ENCODE measurements around the gene DUSP9.
"Not testable (repeated sequence)": the region's sequence is repeated elsewhere in the genome, so short reads cannot be mapped to it uniquely, and the experiment has no call there.

Gene DUSP9

DNA sequence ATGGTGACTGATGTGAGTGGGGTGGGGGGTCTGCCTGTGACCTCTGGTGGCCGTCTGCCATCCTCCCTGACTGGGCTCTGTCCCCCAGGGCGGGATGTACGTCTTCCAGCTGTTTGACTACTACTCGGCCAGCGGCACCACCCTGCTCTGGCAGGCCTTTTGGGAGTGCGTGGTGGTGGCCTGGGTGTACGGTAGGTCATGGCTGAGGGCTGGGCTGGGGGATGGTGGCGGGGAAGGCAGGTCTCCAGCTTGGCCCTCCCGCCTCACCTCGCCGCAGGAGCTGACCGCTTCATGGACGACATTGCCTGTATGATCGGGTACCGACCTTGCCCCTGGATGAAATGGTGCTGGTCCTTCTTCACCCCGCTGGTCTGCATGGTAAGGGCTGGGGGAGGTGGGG is 47.3 kb downstream of the DUSP9 start:
- DNase-seq = not testable (repeated sequence)

DNA sequence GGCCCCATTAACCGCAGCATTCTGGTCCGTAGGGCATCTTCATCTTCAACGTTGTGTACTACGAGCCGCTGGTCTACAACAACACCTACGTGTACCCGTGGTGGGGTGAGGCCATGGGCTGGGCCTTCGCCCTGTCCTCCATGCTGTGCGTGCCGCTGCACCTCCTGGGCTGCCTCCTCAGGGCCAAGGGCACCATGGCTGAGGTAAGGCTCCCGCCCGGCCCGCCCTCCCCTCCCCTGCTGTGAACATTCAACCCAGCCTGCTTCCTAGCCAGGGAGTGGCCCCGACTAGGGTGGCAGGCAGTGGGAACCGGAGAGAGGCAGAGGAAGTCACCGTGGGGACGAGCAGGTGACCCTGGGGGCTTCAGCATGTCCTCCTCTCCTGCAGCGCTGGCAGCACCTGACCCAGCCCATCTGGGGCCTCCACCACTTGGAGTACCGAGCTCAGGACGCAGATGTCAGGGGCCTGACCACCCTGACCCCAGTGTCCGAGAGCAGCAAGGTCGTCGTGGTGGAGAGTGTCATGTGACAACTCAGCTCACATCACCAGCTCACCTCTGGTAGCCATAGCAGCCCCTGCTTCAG is 47.8 kb downstream of the DUSP9 start:
- DNase-seq = no peak

DNA sequence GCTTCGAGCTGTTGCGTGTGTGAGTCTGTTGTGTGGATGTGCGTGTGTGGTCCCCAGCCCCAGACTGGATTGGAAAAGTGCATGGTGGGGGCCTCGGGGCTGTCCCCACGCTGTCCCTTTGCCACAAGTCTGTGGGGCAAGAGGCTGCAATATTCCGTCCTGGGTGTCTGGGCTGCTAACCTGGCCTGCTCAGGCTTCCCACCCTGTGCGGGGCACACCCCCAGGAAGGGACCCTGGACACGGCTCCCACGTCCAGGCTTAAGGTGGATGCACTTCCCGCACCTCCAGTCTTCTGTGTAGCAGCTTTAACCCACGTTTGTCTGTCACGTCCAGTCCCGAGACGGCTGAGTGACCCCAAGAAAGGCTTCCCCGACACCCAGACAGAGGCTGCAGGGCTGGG is 49.1 kb downstream of the DUSP9 start:
- no peak for DNase-seq

DNA sequence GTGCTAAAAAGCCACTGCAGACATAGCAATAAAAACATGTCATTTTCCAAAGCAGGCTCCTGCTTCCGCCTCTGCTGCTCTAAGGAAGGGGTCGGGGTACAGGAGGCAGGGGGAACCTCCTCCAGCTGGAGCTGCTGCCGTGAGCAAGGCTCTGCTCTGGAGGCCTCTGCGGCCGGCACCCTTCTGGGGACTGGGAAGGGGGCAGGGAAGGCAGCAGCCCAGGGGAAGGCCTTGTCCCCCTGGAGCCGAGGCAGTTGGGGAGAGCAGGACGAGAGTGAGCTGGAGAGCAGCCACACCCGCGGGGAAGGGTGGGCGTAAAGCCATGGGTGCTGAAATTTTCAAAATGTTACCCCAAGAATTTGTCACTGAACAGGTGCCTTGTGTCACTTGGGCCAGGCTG is 49.5 kb downstream of the DUSP9 start:
- DNase-seq = not testable (repeated sequence)

DNA sequence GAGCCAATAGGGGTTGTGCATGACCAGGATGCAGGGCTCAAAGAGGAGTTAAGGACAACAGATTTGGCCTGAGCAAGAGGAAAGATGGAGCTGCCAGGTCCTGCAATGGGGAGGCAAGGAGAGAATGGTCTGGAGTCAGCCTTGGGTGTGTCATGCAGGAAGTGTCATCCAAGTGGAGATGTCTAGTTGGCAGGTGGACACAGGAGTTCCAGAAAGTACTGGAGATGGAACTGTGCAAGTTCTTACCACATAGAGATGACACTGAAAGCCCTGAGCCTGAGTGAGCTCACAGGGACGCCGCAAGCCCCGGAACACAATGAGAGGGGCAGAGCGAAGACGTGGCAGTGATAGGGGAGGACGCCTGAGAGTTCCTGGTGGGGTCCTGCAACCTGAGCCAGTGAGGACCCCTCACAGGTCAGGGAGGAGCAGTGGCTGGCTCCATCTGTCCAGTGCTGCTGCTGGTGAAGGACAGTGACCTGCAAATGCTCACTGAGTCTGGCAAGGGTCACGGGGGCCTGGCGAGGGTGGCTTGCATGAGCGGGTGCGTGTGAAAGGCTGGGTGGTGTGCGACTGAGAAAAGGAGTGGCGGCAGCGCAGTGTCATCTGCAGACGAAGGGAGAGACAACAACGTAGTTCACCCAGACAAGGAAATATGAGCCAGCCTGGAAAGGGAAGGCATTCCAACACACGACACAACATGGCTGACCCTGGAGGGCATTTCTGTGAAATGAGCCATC is 50.2 kb downstream of the DUSP9 start:
- not testable (repeated sequence) for DNase-seq

DNA sequence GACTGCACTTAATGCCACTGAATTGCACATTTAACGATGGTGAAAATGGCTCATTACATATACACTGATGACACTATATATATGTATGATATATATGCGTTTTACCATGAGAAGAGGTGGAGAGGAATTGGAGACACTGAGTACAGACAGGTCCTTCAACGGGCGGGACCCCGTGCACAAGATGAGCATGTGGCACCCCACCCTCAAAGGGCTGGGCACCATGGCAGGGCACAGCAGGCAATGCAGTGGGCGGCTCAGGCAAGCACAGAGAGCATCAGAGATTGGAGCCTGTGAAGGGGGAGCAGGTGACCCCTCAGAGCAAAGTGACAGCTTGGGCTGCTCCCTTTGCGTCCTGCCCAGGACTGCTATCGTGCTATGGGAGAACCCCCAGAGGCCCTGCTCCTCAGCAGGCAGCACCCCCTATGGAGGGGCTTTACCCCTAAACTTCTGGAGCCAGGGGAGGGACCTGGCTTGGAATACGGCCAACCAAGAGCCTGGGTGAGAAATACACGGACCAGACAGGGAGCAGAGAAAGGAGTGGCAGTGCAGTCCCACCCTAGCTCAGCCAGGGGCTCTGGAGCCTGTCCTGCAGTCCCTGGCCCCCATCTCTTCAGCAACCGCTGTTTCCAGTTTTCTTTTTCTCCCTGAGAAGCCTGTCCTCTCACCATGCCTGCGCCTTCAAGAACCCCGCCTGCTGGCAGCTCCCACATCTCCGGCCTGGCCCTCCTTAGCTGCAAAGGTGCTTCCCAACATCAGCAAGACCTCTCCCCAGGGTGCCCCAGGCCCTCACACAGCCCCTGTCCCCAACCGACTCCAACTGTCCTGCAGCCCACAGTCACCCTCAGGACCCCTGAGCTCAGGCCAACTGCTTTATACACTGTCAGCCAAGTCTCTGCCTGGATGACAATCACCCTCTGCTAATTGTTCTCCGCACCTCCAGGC is 51.2 kb downstream of the DUSP9 start:
- DNase-seq = no peak

DNA sequence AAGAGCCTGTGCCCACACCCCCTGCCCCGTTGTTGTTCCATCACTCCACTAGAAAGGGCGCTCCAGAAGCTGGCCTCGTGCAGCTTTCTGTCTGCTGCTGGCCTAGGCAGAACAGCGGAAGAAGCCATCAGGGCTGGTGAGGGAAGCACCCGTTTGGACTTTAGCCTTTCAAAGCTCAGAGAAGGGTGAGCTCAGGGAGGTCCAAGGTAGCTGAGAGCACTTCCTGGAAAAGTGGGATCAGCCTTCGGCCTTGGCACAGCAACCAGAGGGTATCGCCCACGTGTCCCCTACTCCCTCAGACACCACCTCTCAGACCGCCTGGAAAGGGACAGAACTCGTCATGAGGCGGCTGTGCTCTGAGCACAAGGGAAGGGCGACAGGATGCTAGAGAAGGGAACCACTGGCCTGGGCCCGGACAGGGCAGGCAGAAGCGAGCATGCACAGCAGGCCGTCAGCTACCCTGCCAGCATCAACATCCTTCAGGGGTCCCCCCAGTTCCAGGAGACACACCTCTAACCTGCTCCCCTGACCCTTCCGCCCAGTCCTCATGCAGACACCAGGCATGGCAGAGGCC is 52.3 kb downstream of the DUSP9 start:
- not testable (repeated sequence) for DNase-seq

DNA sequence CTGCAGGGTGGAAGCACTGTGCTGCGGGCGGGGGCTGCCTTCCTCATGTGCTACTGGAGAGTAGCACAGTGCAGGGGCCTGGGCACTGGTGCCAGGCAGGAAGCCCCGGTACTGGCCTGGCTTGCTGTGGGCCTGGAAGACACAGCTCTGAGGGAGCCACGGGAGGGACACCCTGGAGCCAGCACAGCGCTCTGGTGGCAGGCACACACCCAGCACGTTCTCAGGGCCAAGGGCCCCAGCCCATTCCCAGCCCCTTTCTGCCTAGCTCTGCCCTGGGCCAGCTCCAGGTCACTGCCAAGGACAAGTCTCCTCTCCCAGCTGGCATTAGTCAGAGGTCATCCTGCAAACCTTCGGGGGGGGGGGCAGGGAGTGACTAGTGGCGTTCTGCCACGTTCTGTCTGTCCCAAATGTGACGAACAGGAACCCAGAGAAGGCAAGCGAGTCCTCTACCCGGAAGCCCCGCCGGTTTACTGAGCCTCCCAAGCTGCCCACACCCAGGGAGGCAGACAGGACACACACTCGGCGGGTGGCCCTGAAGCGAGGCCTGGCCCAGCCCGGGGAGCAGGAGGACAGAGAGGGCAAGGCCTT is 52.9 kb downstream of the DUSP9 start:
- not testable (repeated sequence) for DNase-seq

DNA sequence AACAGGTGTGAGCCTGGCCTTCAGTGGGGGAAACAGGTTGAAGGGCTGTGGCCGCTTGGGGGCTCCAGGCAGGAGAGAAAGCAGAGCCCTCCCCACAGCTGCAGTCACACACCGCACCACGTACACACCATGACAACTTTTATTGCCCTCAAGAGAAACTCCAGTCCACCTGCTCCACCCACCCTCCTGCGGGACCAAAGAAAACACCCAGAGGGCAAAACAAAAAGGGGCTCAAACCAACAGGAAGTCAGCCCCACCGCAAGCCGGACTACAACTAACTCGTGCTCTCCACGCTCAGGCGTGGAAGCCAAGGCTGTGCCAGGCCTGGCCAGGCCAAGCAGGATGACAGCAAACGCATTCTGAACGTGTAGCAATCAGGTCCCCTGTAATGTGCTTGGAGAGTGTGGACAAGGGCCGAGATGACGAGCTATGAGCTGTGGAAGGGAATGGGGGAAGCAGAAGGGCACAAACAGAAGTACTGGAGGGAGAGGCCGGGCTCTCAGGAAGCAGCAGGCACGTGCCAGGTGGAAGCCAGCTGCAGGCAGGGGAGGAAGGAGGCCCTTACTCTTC is 53.5 kb downstream of the DUSP9 start:
- no peak for DNase-seq
